ENCODE results near the gene TUT4.

Gene TUT4

DNA sequence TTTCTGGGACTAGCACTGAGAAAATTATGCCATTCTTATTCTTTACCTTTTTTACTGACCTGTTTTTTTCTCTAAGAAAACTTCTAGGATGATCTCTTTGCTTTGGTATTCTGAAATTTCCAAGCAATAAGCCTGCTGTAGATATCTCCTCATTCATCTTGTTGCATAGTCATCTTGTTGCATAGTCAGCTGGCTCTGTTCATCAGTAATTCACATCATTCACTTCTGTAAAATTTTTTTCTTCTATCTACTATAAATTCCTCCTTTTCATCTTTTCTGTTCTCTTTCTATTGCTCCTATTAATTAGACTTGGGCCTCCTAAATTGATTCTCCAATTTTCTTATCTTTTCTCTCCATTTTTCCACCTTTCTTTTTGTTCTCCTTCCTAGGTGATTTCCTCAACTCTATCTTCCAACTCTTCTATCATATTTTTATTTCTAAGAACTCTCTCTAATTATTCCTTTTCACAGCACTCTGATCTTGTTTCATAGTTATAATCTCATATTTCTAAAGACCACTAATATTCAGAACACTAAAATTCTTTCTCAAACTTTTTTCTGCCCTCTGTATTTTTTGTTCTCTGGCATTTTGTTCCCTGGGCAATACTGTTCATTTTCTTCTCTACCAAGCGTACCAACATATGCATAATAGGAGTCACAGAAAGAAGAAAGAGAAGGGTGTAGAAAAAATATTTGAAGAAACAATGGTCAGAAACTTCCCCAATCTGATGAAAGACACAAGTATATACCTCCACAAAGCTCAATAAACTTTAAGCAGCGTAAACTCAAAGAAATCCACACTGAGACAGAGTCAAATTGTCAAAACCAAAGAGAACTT is 17.7 kb downstream of the TUT4 start:
- no peak for DNase-seq (ENCODE audit: insufficient read length, low spot score)
- FAIRE-seq = peak; percentile 14

DNA sequence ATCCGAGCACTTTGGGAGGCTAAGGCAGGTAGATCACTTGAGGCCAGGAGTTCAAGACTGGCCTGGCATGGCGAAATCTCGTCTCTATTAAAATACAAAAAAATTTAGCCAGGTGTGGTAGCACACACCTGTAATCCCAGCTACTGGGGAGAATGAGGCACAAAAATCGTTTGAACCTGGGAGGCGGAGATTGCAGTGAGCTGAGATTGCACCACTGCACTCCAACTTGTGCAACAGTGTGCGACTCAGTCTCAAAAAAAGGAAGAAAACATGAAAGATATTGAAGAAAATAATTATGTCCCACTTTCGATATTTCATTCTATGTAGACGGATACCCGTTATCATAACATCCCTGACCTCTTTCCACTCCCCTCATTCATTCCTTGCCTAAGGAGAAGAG is 19.2 kb downstream of the TUT4 start:
- no peak for FAIRE-seq

GRCh38 chr1:52532731-52533327 is 20.1 kb downstream of the TUT4 start:
- FAIRE-seq (no peak), DNase-seq (ENCODE audit: insufficient read length, low spot score) (no peak)

More for the DNA sequence above, 19.2 kb downstream of the TUT4 start:
- DNase-seq (ENCODE audit: insufficient read length, low spot score) = no peak

- FAIRE-seq = peak; percentile 74
- DNase-seq (ENCODE audit: insufficient read length, low spot score) = no peak
These were observed 20.6 kb downstream of the TUT4 start for GRCh38 chr1:52532247-52532646.

GRCh38 chr1:52531249-52531872 is 21.5 kb downstream of the TUT4 start:
- FAIRE-seq = peak; percentile 59
- no peak for DNase-seq (ENCODE audit: insufficient read length, low spot score)

- peak; percentile 57 for FAIRE-seq
- DNase-seq (ENCODE audit: insufficient read length, low spot score) = no peak
These were observed 22.2 kb downstream of the TUT4 start for GRCh38 chr1:52530563-52531144.

GRCh38 chr1:52523376-52523775 is 29.5 kb downstream of the TUT4 start:
- DNase-seq (ENCODE audit: insufficient read length, low spot score) (no peak), FAIRE-seq (peak; percentile 23)

DNA sequence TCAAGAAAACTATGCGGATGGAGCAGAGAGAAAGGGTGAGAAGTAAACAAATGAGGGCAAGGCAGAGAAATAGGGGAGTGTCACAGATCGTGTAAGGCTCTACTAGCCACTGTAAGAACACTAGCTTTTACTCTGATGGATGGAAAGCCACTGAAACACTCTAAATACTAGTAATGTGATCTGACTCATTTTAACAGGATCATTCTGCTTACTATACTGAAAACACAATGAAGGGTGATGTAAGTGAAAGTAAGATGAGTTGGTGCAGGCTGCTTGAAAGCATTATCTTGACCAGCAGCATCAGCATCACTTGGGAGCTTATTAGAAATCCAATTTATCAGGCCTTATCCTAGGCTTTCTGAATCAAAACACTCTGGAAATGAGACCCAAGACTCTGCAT is 32.7 kb downstream of the TUT4 start:
- FAIRE-seq (no peak), DNase-seq (ENCODE audit: insufficient read length, low spot score) (no peak)

GRCh38 chr1:52518962-52519361 is 33.9 kb downstream of the TUT4 start:
- no peak for DNase-seq (ENCODE audit: insufficient read length, low spot score)
- FAIRE-seq = no peak

- FAIRE-seq (no peak), DNase-seq (ENCODE audit: insufficient read length, low spot score) (no peak)
These were observed 40.9 kb downstream of the TUT4 start for GRCh38 chr1:52511851-52512615.

- DNase-seq (ENCODE audit: insufficient read length, low spot score) (no peak), FAIRE-seq (no peak)
These were observed 41.5 kb downstream of the TUT4 start for GRCh38 chr1:52511439-52511838.

DNA sequence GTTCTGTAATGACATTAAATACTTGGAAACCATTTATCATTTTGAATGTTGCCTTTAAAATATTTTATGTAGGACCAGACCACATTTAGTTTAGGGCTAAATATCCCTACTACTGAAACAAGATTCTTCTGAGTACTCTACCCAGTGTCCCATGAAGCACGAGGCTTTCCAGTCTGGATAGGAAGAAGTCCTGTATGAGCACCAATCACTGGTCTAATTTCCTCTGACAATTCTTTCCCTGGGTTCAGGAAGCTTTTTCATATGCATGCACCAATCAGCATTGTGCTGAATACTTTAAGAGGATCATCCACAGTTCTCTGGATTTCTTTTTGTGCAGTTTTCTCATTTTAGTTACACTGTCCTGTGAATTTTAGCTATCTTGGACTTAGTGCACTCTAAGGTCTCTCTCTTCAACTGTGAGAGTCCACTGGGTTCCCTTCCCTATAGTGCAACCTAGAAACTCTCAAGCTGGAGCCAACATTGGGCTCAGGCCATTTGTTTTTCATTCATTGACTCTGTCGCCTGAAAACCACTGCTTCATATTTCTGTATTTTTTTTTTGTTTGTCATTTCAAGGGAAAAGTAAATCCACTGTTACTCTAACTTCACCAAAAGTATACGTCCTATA is 45.9 kb downstream of the TUT4 start:
- DNase-seq (ENCODE audit: insufficient read length, low spot score) (no peak), FAIRE-seq (no peak)

DNA sequence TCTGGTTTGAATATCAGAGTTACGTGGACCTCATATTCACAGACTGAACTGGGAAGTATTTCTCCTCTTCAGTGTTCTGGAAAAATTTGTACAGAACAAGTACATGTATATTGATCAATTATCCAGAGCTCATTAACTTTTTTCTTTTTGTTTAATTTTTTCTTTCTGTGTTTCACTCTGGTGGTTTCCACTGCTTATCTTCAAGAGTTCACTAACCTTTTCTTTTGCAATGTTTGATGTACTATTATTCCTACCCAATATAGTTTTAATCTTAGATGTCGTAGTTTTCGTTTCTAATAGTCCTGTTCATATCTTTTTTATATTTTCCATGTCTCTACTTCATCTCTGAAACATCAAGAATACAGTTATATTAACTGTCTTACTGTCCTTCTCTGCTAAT is 46.5 kb downstream of the TUT4 start:
- DNase-seq (ENCODE audit: insufficient read length, low spot score) (no peak), FAIRE-seq (no peak)

- DNase-seq (ENCODE audit: insufficient read length, low spot score) (no peak), FAIRE-seq (no peak)
These were observed 48.2 kb downstream of the TUT4 start for GRCh38 chr1:52504720-52505119.

- DNase-seq (ENCODE audit: insufficient read length, low spot score) = no peak
- FAIRE-seq = no peak
These were observed 49.2 kb downstream of the TUT4 start for GRCh38 chr1:52503706-52504105.

DNA sequence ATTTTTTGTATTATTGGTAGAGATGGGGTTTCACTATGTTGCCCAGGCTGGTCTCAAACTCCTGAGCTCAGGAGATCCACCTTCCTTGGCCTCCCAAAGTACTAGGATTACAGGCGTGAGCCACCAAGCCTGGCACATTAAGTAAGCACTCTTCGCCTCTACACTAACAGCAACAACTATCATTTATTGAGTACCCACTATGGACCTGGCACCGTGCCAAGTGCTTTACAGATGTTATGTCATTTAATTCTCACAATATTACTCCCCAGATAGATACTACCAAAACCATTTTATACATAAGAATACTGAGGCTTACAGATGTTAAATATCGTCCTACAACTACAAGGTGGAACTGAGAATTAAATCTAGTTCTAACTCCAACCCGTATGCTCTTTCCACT is 50.1 kb downstream of the TUT4 start:
- FAIRE-seq (no peak), DNase-seq (ENCODE audit: insufficient read length, low spot score) (no peak)

DNA sequence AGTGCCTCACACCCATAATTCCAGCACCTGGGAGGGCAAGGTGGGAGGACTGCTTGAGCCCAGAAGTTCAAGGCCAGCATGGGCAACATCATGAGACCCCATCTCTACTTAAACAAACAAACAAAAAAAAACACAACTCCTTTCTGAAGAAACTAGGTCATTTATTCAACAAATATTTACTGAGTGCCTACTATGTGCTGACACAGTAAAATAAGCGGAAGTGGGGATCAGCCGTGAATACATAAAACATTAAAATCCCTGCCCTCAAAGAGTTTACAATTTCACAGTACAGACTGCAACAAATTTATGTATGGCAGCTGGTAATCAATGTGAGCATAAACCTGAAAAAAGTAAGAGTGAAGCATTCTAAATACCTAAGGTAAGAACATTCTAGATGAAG is 65.3 kb downstream of the TUT4 start:
- no peak for DNase-seq (ENCODE audit: insufficient read length, low spot score)
- FAIRE-seq = no peak

- no peak for DNase-seq (ENCODE audit: insufficient read length, low spot score)
- no peak for FAIRE-seq
These were observed 70.4 kb downstream of the TUT4 start for GRCh38 chr1:52482326-52483004.

DNA sequence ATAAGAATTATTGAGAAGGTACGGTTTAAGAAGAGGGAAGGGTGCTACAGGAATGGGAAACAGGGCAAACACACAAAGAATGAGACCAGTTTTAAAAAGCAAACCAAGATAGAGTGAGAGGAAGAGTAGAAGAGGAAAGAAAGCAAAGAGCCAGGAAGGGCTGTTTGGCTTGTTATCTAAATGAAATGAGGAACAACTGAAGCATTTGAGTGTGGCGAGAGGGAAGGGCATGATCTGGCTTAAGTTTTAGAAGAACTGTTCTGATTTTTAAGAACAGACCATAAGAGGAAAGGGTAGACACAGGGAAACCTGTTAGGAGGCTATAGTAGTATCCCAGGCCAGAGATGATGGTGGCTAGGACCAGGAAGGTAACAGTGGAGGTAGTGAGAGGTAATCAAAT is 73.8 kb downstream of the TUT4 start:
- no peak for FAIRE-seq
- DNase-seq (ENCODE audit: insufficient read length, low spot score) = no peak

DNA sequence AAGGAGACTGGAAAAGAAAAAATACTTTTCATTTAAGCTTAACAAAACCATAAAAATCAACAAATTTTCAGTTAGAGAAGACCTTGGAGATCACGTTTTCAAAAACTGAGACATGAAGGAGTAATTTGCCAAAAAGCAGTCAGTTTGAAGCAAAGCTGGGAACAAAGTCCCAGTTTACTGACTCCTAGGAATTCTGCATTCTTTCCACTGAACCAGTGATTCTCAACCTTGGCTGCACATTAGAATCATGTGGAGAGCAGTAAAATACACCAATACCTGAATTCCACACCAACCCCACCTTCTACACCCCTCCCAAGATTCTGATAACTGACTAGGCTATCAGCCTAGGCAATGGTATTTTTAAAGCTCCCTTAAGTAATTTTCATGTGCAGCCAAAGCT is 75.0 kb downstream of the TUT4 start:
- DNase-seq (ENCODE audit: insufficient read length, low spot score) (no peak), FAIRE-seq (no peak)
